ENCODE measurements around the gene CD5L. TPM values are rescaled to one million over a fixed set of nuclear protein-coding genes. Genes with fewer than 3 reads are reported as not detected.

The CD5L gene
- total RNA-seq, 2 experiments from 2014 or later, result not detected

- Histone ChIP-seq H3K36me3 (ENCODE audit: insufficient read depth, low read length) (no peaks in the 10 kb centered on the region), H3K27ac (ENCODE audit: low read depth in 1 of 2, low read length in 2 of 2) (no peak overlapping the region), H3K27me3 (ENCODE audit: control insufficient read depth in 1 of 2, insufficient read depth in 2 of 2, low read length in 2 of 2) (no peaks in the 10 kb centered on the region), H3K9me3 (ENCODE audit: control insufficient read depth in 1 of 2, insufficient read depth in 1 of 2, low read length in 2 of 2) (no peaks in the 10 kb centered on the region), H3K4me3 (ENCODE audit: low read length) (no peak overlapping the region), H3K4me1 (ENCODE audit: insufficient read depth, low read length) (no peaks in the 10 kb centered on the region)
- no peaks in the 10 kb centered on the region for H3K9me3 Mint-ChIP-seq
- TF ChIP-seq CTCF (IDR thresholded peaks at IDR 0.05), result no peak
- ChIA-PET CTCF (no interaction called here), POLR2A (no interaction called here)
- peaks cover 17% of the 10 kb centered on the region for H3K27me3 Mint-ChIP-seq
- no peak overlapping the region for H3K4me3 Mint-ChIP-seq
- no peaks in the 10 kb centered on the region for H3K4me1 Mint-ChIP-seq (ENCODE audit: low read depth)
- no peak overlapping the region for H3K27ac Mint-ChIP-seq
- ATAC-seq (ENCODE audit: poor library complexity) (no peak), DNase-seq (peak in 2 of 14 experiments; percentile 9 to 17)
- intact Hi-C loops (cut with DNase I, micrococcal nuclease), result no loop called here
- H3K36me3 Mint-ChIP-seq (ENCODE audit: low read depth), result no peaks in the 10 kb centered on the region
These were observed 36.5 kb upstream of the CD5L start for GRCh38 chr1:157878059-157878458.

- DNase-seq (no peak), ATAC-seq (ENCODE audit: poor library complexity) (no peak)
- Histone ChIP-seq H3K27me3 (ENCODE audit: control insufficient read depth in 1 of 2, insufficient read depth in 2 of 2, low read length in 2 of 2) (no peaks in the 10 kb centered on the region), H3K4me1 (ENCODE audit: insufficient read depth, low read length) (no peaks in the 10 kb centered on the region), H3K36me3 (ENCODE audit: insufficient read depth, low read length) (no peaks in the 10 kb centered on the region), H3K27ac (ENCODE audit: low read depth in 1 of 2, low read length in 2 of 2) (no peak overlapping the region), H3K9me3 (ENCODE audit: control insufficient read depth in 1 of 2, insufficient read depth in 1 of 2, low read length in 2 of 2) (no peaks in the 10 kb centered on the region), H3K4me3 (ENCODE audit: low read length) (no peak overlapping the region)
- Mint-ChIP-seq H3K27ac (no peak overlapping the region), H3K36me3 (ENCODE audit: low read depth) (no peaks in the 10 kb centered on the region), H3K9me3 (no peaks in the 10 kb centered on the region), H3K27me3 (peaks cover 15% of the 10 kb centered on the region), H3K4me3 (no peak overlapping the region), H3K4me1 (ENCODE audit: low read depth) (no peaks in the 10 kb centered on the region)
- no peak for TF ChIP-seq CTCF (IDR thresholded peaks at IDR 0.05)
- POLR2A ChIA-PET, result no interaction called here
- CTCF ChIA-PET, result interaction anchor here (0.7 kb wide), 1 partner anchor 17 kb away, joined by 4 read pairs; no protein-coding TSS in a partner anchor
- intact Hi-C loops (cut with DNase I, micrococcal nuclease), result no loop called here
These were observed 28.9 kb upstream of the CD5L start for GRCh38 chr1:157870490-157870889.

- intact Hi-C loops (cut with DNase I, micrococcal nuclease), result no loop called here
These were observed 27.0 kb upstream of the CD5L start for GRCh38 chr1:157868654-157869053.

More at GRCh38 chr1:157868654-157869053, 27.0 kb upstream of the CD5L start:
- CTCF ChIA-PET, result no interaction called here
- Histone ChIP-seq H3K27me3 (ENCODE audit: control insufficient read depth in 1 of 2, insufficient read depth in 2 of 2, low read length in 2 of 2) (no peaks in the 10 kb centered on the region), H3K9me3 (ENCODE audit: control insufficient read depth in 1 of 2, insufficient read depth in 1 of 2, low read length in 2 of 2) (no peaks in the 10 kb centered on the region), H3K27ac (ENCODE audit: low read depth in 1 of 2, low read length in 2 of 2) (no peak overlapping the region), H3K4me1 (ENCODE audit: insufficient read depth, low read length) (no peaks in the 10 kb centered on the region), H3K4me3 (ENCODE audit: low read length) (no peak overlapping the region), H3K36me3 (ENCODE audit: insufficient read depth, low read length) (no peaks in the 10 kb centered on the region)
- POLR2A ChIA-PET, result no interaction called here
- no peak for TF ChIP-seq CTCF (IDR thresholded peaks at IDR 0.05)
- peaks cover 23% of the 10 kb centered on the region for H3K27me3 Mint-ChIP-seq
- no peak overlapping the region for H3K27ac Mint-ChIP-seq
- no peaks in the 10 kb centered on the region for H3K9me3 Mint-ChIP-seq
- no peak for DNase-seq
- ATAC-seq (ENCODE audit: poor library complexity), result no peak
- H3K4me1 Mint-ChIP-seq (ENCODE audit: low read depth), result no peaks in the 10 kb centered on the region
- no peaks in the 10 kb centered on the region for H3K36me3 Mint-ChIP-seq (ENCODE audit: low read depth)
- H3K4me3 Mint-ChIP-seq, result no peak overlapping the region

All from CD4-positive, alpha-beta T cell (primary cell).